Gastroesophageal sphincter (tissue), 4 donors: Measurements from ENCODE around the gene CA11. TPM values are rescaled to one million over a fixed set of nuclear protein-coding genes. Genes with fewer than 3 reads are reported as not detected.
"Not testable (repeated sequence)": the region's sequence is repeated elsewhere in the genome, so short reads cannot be mapped to it uniquely, and the experiment has no call there.

Source experiments
- ATAC-seq: fragments of 150-250 bp; one replicate; pipeline ENCODE4 v1.9.1; 2016; ENCODE audit warnings: mild to moderate bottlenecking, moderate library complexity
- H3K27ac ChIP-seq, 4 donors: fragments of 200-600 bp; sonication (generic) in 3 of 4; 1 replicate in 3 of 4; 2 replicates in 1 of 4; pipeline ENCODE4 v1.5.1; 2016 to 2019
- H3K27me3 ChIP-seq: fragments of 200-600 bp; sonication (generic); one replicate; pipeline ENCODE4 v1.5.1; 2019
- H3K36me3 ChIP-seq, 2 donors: fragments of 200-600 bp; sonication (generic); one replicate each; pipeline ENCODE4 v1.5.1; 2019; ENCODE audit warnings: control low read depth in 1 of 2
- H3K4me1 ChIP-seq, 3 donors: fragments of 200-600 bp; sonication (generic); 1 replicate in 2 of 3; 2 replicates in 1 of 3; pipeline ENCODE4 v1.5.1; 2016 to 2019; ENCODE audit warnings: control low read depth in 2 of 3
- H3K4me3 ChIP-seq, 2 donors: fragments of 200-600 bp; sonication (generic); one replicate each; pipeline ENCODE4 v1.5.1; 2019; ENCODE audit warnings: mild to moderate bottlenecking in 1 of 2, moderate library complexity in 1 of 2
- H3K9me3 ChIP-seq, 3 donors: fragments of 200-600 bp; sonication (generic); one replicate each; pipeline ENCODE4 v1.5.1; 2017 to 2019; ENCODE audit warnings: control low read depth in 2 of 3
- CTCF ChIP-seq, 4 experiments: fragments of 200-600 bp in 2 of 4; fragments of 450-650 bp in 2 of 4; sonication (generic) in 1 of 4; IDR thresholded peaks; one replicate each; pipeline ENCODE4 v1.5.1; 2017 to 2019; ENCODE audit warnings: antibody characterized with exemption in 4 of 4, mild to moderate bottlenecking in 2 of 4, moderate library complexity in 2 of 4
- EP300 ChIP-seq: sonication (generic); formaldehyde crosslinking; IDR thresholded peaks from one replicate; pipeline ENCODE4 v1.6.1; 2017; ENCODE audit warnings: antibody characterized with exemption, mild to moderate bottlenecking
- POLR2A ChIP-seq, 2 donors: fragments of 450-650 bp; IDR thresholded peaks; one replicate each; pipeline ENCODE4 v1.6.1; 2017; ENCODE audit warnings: antibody characterized with exemption in 2 of 2, mild to moderate bottlenecking in 2 of 2, moderate library complexity in 1 of 2
- POLR2AphosphoS5 ChIP-seq: sonication (generic); formaldehyde crosslinking; IDR thresholded peaks from one replicate; pipeline ENCODE4 v1.6.1; 2017; ENCODE audit warnings: antibody characterized with exemption
- WGBS, 2 donors: methylation state at CpG; one replicate each; pipeline ENCODE4 v1.1.5; 2018; ENCODE audit warnings: low coverage in 1 of 2; 5-methylcytosine and 5-hydroxymethylcytosine counted together
- total RNA-seq, 4 donors: library from RNA; depleted of rRNA; stranded (reverse); fragments of >200 nt; gene quantifications; one replicate each; pipeline ENCODE4 v1.1.0, GENCODE V29; 2016

The CA11 gene
- total RNA-seq, 4 donors from 2014 or later: 10.0 to 28.5 (median 12.5) TPM

- no peak for ATAC-seq
- Histone ChIP-seq H3K9me3 (no peaks in the 10 kb centered on the region), H3K27ac (no peak overlapping the region), H3K4me3 (no peak overlapping the region), H3K4me1 (peaks cover 0 to 12% (median 0%) of the 10 kb centered on the region in 3 donors), H3K27me3 (no peaks in the 10 kb centered on the region), H3K36me3 (no peaks in the 10 kb centered on the region)
- TF ChIP-seq CTCF (IDR thresholded peaks at IDR 0.05) (no peak), EP300 (no peak), POLR2AphosphoS5 (no peak), POLR2A (IDR thresholded peaks at IDR 0.05) (no peak)
- WGBS, 2 donors: 0 to 25% methylated on average over 1 of the region's 5 CpGs
Observed at GRCh38 chr19:48659768-48660167, 13.8 kb upstream of the CA11 start.

- WGBS, 2 donors: 90 to 91% methylated on average over 5 to 6 of the region's 6 CpGs
- no peak for ATAC-seq
Observed at GRCh38 chr19:48658483-48658882, 12.5 kb upstream of the CA11 start.

GRCh38 chr19:48657828-48658227 lies 11.8 kb upstream of the CA11 start:
- 80 to 95% methylated on average over 1 to 2 of the region's 5 CpGs for WGBS, 2 donors
- peaks cover 0 to 12% (median 0%) of the 10 kb centered on the region in 3 donors for H3K4me1 ChIP-seq
- H3K27me3 ChIP-seq, H3K4me3 ChIP-seq, H3K27ac ChIP-seq, H3K36me3 ChIP-seq, ATAC-seq, H3K9me3 ChIP-seq: not testable (repeated sequence)

More at GRCh38 chr19:48658483-48658882, 12.5 kb upstream of the CA11 start:
- no peak overlapping the region for H3K27ac ChIP-seq
- H3K4me1 ChIP-seq: peaks cover 0 to 12% (median 0%) of the 10 kb centered on the region in 3 donors
- H3K36me3 ChIP-seq: no peaks in the 10 kb centered on the region
- no peaks in the 10 kb centered on the region for H3K9me3 ChIP-seq
- no peak overlapping the region for H3K4me3 ChIP-seq
- H3K27me3 ChIP-seq: no peaks in the 10 kb centered on the region
- no peak for TF ChIP-seq EP300
- TF ChIP-seq POLR2AphosphoS5: no peak
- no peak for TF ChIP-seq POLR2A (IDR thresholded peaks at IDR 0.05)
- TF ChIP-seq CTCF (IDR thresholded peaks at IDR 0.05): no peak

- 43 to 54% methylated on average over 14 to 15 of the region's 16 CpGs for WGBS, 2 donors
Observed at GRCh38 chr19:48656840-48657474, 11.0 kb upstream of the CA11 start.

GRCh38 chr19:48654299-48655059 lies 8.5 kb upstream of the CA11 start:
- TF ChIP-seq POLR2AphosphoS5 (no peak), CTCF (IDR thresholded peaks at IDR 0.05) (no peak), POLR2A (IDR thresholded peaks at IDR 0.05) (no peak)
- no peak overlapping the region for H3K4me3 ChIP-seq
- H3K4me1 ChIP-seq: no peaks in the 10 kb centered on the region
- H3K27me3 ChIP-seq: no peaks in the 10 kb centered on the region
- WGBS, 2 donors: 40 to 70% methylated on average over 1 to 4 of the region's 11 CpGs
- H3K9me3 ChIP-seq: no peaks in the 10 kb centered on the region
- no peaks in the 10 kb centered on the region for H3K36me3 ChIP-seq
- no peak for ATAC-seq
- no peak overlapping the region for H3K27ac ChIP-seq

More at GRCh38 chr19:48656840-48657474, 11.0 kb upstream of the CA11 start:
- Histone ChIP-seq H3K9me3 (no peaks in the 10 kb centered on the region), H3K4me3 (no peak overlapping the region), H3K36me3 (no peaks in the 10 kb centered on the region), H3K27me3 (no peaks in the 10 kb centered on the region), H3K27ac (no peak overlapping the region), H3K4me1 (peaks cover 0 to 12% (median 0%) of the 10 kb centered on the region in 3 donors)
- TF ChIP-seq POLR2AphosphoS5 (no peak), CTCF (IDR thresholded peaks at IDR 0.05) (no peak), EP300 (no peak), POLR2A (IDR thresholded peaks at IDR 0.05) (no peak)
- no peak for ATAC-seq
